Effector CD4-positive, alpha-beta T cell (primary cell): ENCODE measurements around the gene DENND6A.
"Not testable (repeated sequence)": the region's sequence is repeated elsewhere in the genome, so short reads cannot be mapped to it uniquely, and the experiment has no call there.

Experiments
- DNase-seq: peaks from one replicate; pipeline ENCODE4 v3.0.0-alpha.2; 2020

Gene DENND6A

DNA sequence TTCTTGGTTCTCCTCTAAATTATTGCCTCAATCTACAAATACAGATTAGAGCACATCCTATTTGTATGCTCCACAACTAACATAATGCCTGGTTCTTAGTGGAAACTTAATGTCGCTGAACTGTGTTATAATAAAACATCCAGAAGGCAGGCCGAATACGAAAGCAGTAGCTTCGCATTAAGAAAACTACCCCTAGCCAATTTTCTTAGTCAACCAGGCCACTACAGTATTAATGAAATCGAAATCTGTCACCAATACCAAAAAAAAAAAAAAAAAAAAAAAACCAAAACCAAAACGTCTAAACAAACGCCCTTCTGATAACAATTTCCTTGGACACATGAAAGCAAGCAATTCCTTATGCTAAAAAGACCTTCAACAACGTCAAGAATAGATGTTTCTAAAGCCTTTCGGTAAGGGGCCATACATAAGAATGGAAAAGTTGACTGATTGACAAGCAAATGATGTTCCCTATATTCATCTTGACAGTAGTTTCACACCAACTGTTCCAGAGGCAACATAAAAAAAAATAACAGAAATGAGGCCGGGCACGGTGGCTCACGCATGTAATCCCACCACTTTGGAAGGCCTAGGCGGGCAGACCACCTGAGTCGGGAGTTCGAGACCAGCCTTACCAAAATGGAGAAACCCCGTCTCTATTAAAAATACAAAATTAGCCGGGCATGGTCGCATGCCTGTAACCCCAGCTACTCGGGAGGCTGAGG is 1.3 kb downstream of the DENND6A start:
- no peak for DNase-seq

DNA sequence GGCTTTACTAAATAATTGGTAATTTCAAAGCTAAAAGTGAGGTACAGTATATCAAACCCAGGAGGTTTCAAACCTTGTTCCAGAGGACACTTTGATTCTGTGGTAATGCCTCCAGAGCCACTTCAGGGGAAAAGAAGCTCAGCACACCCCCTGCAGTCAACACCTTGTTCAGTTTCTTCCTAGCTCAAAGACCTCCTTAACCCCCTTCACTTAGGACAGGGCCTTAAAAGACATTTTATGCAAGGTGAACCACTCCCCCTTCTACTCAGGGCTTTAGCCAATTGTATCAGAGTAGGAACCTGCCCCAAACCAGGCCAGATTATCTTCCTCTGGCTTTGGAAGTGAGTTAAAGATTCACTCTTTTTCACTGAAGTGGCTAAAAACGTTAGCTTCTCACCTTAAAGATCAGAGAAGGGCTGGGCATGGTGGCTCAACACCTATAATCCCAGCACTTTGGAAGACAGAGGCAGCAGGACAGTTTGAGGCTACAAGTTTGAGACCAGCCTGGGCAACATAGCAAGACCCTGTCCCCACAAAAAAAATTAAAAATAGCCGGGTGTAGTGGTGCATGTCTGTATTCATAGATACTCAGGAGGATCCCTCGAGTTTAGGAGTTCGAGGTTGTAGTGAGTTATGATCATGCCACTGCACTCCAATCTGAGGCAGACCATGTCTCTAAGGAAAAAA is 3.4 kb downstream of the DENND6A start:
- no peak for DNase-seq

DNA sequence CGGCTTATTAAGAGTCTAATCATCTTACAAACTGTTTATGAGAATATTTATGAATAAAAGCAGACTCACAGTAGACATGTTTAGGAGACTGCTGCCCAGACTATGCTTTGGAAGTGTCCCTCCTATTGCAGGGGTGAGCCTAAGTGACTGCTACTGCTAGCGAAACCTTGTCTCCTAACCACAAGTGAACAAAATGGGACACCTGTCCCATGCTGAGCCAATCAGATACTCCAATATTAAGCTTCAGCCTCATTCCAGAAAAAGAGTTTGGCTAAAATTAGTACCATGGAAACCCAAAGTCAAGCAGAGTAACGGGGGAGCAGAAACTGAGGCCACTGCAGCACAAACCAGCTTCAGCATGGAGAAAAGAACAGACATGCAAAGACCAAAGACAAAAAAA is 4.6 kb downstream of the DENND6A start:
- no peak for DNase-seq

DNA sequence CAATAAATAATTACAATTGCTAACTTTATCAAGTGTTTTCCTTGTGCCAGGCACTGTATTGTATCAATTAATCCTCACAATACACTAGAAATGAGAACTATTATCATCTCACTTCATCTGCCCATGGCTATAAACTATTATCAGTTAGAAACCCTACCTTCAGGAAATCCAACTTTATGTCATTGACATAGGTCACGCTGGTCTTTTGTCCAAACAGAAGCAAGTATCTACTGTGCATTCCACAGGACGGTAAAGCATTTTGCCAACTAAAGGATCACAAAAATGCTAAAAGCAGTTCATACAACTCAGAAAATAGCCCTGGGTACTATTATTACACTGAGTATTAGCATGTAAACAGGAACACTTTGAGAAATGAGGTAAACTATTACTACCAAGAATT is 9.6 kb downstream of the DENND6A start:
- DNase-seq = no peak

DNA sequence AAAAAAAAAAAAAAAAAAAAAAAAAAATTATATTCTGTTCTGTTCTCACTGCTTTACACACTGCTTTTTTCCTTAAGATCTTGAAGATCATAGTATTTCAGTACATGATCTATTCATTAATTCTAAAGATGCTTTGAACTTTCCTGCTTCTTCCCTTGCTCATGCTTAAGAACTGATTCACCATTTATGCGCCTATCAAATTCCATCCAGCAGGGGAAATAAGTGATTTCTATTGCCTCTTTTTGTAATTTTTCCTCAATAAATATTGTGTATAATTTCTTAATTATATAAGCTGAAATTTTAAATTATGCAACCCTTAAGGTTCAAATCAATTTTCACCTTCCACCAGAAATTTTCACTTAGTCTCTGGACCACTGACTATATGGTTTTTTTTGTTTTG is 10.6 kb downstream of the DENND6A start:
- DNase-seq = no peak

DNA sequence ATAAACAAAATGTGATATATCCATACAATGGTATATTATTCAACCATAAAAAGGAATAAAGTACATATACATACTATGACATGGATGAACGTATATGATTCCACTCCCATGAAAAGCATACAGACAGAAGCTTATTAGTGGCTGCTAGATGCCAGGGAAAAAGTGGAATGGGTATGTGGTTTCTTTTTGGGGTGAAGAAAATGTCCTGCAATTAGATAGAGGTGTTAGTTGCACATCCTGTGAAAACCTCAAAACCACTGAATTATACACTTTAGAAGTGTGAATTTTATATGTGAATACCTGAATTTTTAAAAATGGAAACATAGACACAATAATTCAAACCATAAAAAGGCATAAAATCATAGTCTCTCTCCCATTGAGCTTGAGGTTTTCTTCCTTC is 11.2 kb downstream of the DENND6A start:
- no peak for DNase-seq

DNA sequence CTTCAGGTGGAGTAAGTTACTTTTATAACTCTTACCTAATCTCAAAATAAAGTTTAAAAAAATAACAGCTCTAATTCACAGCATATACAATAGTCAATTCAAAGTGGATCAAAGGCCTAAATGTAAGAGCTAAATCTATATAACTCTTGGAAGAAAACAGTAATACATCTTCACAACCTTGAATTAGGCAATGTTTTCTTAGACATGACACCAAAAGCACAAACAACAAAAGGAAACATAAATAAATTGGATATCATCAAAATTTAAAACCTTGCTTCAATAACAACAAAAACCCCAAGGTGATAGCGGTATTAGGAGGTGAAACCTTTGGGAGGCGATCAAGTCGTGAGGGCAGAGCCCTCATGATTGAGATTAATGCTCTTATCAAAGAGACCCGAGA is 12.8 kb downstream of the DENND6A start:
- DNase-seq = no peak

DNA sequence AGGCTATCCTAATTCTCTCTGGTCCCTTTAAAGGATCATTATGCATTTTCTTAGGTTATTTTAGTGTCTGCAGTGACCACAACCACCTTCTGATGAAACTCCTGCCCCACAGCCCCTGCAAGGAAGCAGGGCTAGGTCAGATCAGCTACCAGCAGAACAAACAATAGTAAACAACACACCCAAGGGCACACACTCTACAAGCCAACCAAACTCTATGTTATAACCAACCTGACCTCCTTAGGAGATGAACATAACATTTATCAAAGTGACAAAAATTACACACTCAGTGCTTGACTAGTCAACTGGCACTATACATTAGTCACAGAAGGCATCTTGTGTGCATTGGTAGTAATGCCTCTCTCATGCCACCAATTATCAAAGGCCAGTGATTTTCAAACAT is 17.3 kb downstream of the DENND6A start:
- no peak for DNase-seq

DNA sequence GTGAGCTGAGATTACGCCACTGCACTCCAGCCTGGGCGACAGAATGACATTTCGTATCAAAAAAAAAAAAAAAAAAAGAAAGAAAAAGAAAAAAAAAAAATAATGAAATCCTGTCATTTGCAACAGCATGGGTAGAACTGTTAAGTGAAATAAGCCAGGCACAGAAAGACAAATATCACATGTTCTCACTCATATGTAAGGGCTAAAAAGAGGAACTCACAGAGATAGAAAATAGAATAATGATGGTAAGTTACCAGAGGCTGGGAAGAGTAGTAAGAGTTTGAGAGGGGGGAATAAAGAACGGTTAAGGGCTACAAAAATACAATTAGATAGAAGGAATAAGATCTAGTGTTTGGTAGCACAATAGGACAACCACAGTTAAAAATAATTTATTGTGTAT is 19.7 kb downstream of the DENND6A start:
- DNase-seq = no peak

DNA sequence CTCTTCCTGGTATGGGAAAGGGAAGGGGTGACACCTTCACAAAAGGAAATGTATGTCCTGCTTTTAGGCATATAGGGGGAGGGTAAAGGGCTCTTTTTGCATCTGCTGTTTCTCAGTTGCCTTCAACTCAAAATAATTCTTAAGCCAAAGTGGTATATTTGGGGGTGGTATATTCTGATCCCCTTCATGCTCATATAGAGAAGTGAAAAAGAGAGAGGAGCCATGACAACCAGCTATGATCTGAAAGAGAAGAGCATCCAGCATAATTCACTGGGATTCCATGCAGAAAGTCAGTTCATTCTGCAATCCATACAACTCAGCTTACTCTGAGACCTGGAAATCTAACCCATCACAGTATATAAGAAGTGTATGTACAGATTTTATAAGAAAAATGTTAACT is 22.3 kb downstream of the DENND6A start:
- DNase-seq = no peak

DNA sequence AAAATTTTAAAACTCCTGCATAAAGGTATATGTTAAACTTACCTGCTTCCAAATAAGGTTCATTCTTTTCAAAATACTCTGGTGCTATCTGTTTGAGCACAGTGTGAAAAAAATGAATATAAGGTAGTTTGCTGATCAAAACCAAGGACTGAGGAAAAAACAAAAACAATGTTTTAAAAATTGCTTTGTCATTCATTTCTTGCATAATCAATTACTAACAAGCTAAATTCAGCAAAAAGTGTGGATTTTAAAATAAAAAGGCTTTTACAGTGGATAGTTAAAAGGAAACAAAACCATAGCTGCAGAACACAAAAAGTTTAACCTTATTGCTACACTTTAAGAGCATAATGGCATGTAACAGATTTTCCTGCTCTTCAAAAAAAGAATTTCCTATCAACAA is 31.5 kb downstream of the DENND6A start:
- DNase-seq = no peak

DNA sequence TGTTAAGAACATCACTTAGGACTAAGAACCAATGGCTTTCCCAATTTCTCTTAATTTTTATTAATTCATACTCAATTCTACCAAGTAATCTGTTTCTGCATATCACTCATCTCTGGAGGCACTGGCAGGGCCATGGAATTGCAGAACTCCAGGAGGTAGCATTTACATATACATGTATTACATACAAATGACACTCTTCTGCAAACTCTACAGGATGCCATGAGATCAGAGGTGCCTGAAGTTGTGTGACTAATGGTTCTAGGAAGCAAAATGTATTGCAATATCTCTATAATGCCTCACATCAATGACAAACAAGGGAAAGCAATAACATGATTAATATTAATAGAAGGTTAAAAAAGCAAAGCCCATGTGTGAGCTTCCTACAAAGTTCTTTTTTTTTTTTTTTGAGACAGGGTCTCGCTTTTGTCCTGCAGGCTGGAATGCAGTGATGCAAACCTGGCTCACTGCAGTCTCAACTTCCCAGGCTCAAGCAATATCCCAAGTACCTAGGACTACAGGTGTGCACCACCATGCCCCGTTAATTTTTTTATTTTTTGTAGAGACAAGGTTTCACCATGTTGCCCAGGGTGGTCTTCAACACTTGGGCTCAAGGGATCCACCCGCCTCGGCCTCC is 33.0 kb downstream of the DENND6A start:
- no peak for DNase-seq

DNA sequence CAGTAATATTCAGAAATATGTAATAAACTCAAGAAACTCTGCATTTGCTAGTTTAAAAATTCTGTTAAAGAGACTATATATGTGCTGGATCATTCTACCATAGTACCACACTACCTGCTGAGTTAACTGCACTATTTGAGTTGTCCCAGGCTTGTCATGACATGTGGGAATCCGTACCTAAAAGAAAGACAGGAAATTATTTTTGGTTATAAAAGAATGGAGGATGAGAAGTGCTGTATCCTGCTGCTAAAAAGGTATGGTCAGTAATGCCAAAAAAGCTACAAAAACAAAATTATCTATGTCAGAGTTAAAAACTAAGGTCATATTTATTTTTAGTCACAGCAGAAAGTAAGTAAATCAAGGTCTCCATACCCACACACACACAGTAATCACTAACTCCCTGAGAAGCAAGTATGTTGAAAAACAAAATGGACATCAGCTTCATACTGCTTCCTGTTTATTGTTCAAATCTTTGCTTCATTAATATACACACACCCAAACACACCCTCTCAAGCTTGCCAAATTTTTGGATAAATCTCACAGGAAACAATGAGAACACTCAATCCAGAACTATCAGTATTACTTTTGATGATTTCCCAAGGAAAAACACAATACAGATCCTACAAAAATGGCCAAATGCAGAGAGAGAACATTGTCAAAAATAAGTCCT is 33.7 kb downstream of the DENND6A start:
- no peak for DNase-seq

DNA sequence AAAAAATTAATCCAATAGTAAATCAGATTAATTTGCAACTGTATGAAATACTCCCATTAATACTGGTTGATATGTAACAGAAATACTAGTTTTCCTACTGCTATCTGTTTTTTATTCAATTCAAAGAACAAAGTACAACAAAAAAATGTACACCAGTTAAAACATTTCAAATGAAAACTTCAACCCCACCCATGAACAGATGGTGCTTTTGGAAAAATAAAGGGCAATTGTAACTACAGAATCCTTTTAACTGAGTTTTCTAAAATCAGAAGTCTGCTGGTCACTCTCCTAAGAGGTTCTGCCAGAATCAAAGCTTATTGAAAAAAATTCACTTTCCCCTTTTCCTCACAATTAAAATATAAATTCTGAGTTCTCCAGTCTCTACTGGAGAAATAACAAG is 34.3 kb downstream of the DENND6A start:
- no peak for DNase-seq

DNA sequence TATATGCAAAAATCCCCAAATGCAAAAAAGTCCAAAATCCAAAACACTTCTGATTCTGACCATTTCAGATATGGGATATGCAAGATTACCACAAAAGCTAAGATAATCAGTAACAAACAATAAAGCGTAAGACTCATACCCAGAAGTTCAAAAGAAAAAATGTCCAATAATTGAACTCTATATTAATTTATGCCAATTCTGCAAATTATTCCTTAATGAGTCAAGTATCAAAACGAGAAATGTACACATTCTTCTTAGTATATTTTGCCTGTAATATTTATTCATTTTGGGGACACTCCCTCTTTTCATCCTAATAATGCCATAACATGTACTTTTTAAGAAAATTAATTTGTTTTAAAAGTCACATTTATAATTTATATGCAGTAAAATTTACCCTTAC is 37.1 kb downstream of the DENND6A start:
- no peak for DNase-seq

DNA sequence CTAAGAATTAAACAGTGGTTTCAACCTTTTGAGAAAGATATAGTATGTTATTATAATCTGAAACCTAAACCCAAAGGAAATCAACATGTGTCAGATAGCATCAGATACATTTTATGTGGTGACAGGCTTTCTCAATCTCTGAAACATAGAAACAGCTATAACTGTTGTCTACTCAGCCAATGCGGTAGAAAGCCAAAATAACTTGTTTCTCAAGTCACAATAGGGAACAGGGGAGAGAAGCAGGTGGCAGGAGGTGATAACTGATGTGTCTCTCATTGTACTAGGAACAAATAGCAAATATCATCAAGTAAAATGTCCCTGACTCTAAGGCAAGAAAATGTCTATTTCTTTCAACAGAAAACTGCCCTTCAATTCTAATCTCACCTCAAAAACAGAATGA is 38.6 kb downstream of the DENND6A start:
- DNase-seq = no peak

DNA sequence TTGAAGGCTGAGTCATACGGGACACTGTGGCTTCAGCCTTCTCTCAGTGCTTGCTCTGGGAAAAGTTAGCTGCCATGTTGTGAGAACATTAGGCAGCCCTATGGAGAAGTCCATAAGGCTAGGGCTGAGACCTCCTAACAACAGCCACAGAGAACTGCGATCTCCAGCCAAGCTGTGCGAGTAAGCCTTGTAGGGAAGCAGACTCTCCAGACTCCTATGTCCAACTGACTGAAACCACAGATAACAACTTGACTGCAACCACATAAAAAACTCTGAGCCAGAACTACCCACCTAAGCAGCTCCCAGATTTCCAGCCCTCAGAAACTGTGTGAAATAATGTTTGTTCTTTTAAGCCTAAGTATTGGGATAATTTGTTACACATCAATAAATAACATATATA is 40.7 kb downstream of the DENND6A start:
- DNase-seq = no peak

DNA sequence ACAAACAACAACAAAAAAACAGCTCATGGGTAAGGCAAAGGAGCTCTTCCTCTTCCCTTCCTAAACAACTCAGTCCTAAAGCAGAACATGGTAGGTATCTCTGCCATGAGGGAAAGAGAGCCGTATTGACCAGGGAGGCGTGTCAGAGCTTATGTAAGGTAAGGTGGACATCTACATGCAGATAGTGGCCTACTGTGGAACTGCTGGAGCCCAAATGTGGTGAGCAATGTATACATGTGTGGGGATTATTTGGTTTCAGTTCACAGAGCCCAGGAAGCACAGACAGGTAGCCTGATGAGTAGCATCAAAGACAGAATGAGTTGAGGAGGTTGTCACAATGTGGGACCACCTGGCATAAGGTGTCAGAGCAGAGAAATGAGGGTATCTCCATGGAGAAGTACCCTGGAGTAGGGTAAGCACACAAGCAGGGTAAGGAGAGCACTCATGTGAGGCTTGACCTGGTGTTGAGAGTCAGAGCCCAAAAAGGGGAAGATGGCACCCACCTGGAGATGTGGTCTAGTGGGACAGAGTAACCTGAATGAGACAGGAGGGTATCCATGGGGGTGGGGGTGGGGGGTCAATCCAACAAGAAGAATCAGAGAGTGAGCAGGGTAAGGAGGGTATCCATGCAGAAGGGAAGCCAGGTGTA is 45.5 kb downstream of the DENND6A start:
- DNase-seq = no peak

DNA sequence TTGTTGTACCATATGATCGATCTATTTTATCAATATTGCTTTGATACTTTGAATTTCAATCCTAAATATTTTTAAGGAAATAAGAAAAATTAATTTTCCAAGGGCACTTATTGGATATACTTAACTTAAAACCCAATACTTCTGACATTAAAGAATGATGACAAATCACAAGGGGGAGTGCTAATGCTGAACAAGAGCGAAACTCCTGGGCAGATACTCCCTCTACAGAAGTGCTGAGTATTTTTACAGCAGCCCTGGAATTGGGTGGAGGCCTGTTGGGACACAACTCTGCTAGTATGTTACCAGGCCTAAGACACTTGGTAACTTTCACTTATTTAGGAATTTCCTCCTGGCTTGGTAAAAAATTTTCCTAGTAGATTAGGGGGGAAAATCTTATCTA is 46.2 kb downstream of the DENND6A start:
- no peak for DNase-seq

DNA sequence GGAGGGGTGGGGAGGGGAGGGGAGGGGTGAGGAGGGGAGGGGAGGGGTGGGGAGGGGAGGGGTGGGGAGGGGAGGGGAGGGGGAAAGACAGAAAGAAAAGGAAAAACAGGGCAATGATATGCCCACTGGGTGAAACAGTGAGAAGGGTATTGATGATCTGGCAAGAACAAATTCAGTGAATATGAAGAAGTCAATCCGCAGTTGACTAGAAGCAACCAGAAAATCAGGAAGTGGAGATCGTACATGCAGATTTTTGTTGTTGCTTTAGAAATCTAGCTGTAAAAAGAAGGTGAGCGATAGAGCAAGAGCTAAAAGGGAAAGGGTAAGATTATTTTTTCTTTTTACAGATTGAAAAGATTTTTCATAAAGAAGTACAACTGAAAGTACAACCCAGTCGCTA is 48.1 kb downstream of the DENND6A start:
- DNase-seq = no peak

DNA sequence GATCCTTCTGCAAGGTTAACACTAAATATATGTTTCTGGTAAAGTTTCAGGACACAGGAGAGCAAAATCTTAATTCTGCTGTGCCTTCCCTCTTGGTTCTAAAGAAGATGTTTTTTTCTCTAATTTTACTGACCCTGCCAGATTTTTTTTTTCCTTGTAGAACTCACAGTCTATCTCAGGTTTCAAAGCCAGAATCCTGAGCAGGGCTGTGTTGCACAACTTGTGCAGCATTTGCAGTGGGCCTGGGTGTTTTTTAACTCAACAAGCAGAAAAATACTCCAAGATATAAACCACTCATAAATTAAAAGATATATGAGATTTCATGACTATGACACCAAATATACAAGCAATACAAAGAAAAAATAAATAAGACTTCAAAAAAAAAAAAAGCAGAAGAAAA is 55.5 kb downstream of the DENND6A start:
- no peak for DNase-seq

DNA sequence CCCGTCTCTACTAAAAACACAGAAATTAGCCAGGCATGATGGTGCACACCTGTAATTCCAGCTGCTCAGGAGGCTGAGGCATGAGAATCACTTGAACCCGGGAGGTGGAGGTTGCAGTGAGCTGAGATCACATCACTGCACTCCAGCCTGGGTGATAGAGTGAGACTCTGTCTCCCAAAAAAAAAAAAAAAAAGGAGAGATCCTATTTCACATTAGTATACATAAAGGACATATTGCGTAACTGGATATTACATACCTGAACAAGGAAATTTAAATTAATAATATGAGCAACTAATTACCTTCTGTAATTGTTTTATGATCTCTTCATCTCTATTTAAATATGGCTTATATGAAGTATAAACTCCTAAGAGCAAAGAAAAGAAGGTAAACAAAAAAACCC is 58.6 kb downstream of the DENND6A start:
- not testable (repeated sequence) for DNase-seq

DNA sequence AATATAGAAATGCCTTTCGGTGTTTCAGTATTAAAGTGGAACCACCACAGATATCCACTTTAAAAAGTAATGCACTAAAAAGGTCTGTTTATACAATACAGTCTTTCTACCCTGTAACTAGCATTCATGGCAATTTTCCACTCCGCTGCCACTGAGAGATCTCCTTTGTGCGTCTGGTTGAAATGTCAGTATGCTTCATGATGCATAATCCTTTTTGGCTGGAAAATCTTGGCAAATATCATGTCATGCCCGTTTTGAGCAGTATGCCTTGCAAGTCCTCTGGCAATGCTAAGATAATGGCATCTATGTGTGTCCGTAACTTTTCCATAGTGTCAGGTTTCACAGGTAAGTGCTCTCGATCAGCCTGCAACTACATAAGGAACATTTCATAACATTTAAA is 64.9 kb downstream of the DENND6A start:
- DNase-seq = no peak
